Gastrocnemius medialis (tissue), 4 donors: ENCODE results near the gene ADAM12. TPM values are rescaled to one million over a fixed set of nuclear protein-coding genes. Genes with fewer than 3 reads are reported as not detected.

Experiments
- ATAC-seq, 2 donors: fragments of 150-250 bp; one replicate each; pipeline ENCODE4 v1.9.1; 2016
- DNase-seq, 2 donors: peaks; one replicate each; pipeline ENCODE4 v3.0.0-alpha.2; 2019
- H3K27ac ChIP-seq, 4 donors: fragments of 200-600 bp; sonication (generic); 1 replicate in 1 of 4; 2 replicates in 3 of 4; pipeline ENCODE4 v1.5.1; 2016 to 2018; ENCODE audit warnings: mild to moderate bottlenecking in 2 of 4, moderate library complexity in 1 of 4
- H3K27me3 ChIP-seq, 3 donors: fragments of 200-600 bp; sonication (generic) in 2 of 3; 1 replicate in 1 of 3; 2 replicates in 2 of 3; pipeline versions ENCODE4 v1.5.1 to v1.6.0; 2016 to 2019; ENCODE audit warnings: mild to moderate bottlenecking in 1 of 3, moderate library complexity in 1 of 3
- H3K36me3 ChIP-seq, 2 donors: fragments of 200-600 bp; sonication (generic) in 1 of 2; one replicate each; pipeline ENCODE4 v1.5.1; 2017 to 2018
- H3K4me1 ChIP-seq, 2 donors: fragments of 200-600 bp; sonication (generic) in 1 of 2; one replicate each; pipeline ENCODE4 v1.5.1; 2016 to 2017; ENCODE audit warnings: mild to moderate bottlenecking in 2 of 2
- H3K4me3 ChIP-seq, 4 donors: fragments of 200-600 bp; sonication (generic) in 3 of 4; 1 replicate in 1 of 4; 2 replicates in 3 of 4; pipeline ENCODE4 v1.5.1; 2016 to 2019; ENCODE audit warnings: mild to moderate bottlenecking in 2 of 4
- H3K9me3 ChIP-seq, 3 donors: fragments of 200-600 bp; sonication (generic) in 2 of 3; 1 replicate in 1 of 3; 2 replicates in 2 of 3; pipeline ENCODE4 v1.5.1; 2016 to 2019
- CTCF ChIP-seq, 5 experiments: fragments of 450-650 bp in 3 of 5; fragments of 200-600 bp in 2 of 5; sonication (generic) in 2 of 5; IDR thresholded peaks in 4 of 5; conservative IDR thresholded peaks in 1 of 5; 1 replicate in 4 of 5; 2 replicates in 1 of 5; pipeline ENCODE4 v1.5.1; 2016 to 2019; ENCODE audit warnings: antibody characterized with exemption in 5 of 5, mild to moderate bottlenecking in 3 of 5, moderate library complexity in 3 of 5
- POLR2A ChIP-seq, 2 donors: fragments of 450-650 bp; IDR thresholded peaks; one replicate each; pipeline ENCODE4 v1.6.1; 2017; ENCODE audit warnings: antibody characterized with exemption in 2 of 2, mild to moderate bottlenecking in 2 of 2, moderate library complexity in 2 of 2
- in situ Hi-C, 4 donors: fragments of 200-750 bp; cut with MboI; loops; one replicate each; pipeline versions ENCODE4 v1.15.0 to v1.8.0; 2017; ENCODE audit warnings: low sequenced_read_pairs in 4 of 4
- intact Hi-C: fragments of 100-400 bp; cut with DNase I; formaldehyde crosslinking; loops from one replicate; pipeline ENCODE4 v1.15.1; 2023; ENCODE audit warnings: low total_unique reads
- total RNA-seq, 4 donors: library from RNA; depleted of rRNA; stranded (reverse); fragments of >200 nt; gene quantifications; one replicate each; pipeline versions ENCODE4 v1.1.0 to v1.2.3, GENCODE V29; 2016

ADAM12 gene
- total RNA-seq, 4 donors from 2014 or later, result 0.10 TPM; not detected in 3

- intact Hi-C loops, result no loop called here
- DNase-seq (no peak), ATAC-seq (no peak)
- Histone ChIP-seq H3K36me3 (no peaks in the 10 kb centered on the region), H3K4me3 (no peak overlapping the region), H3K27me3 (no peaks in the 10 kb centered on the region), H3K9me3 (no peaks in the 10 kb centered on the region), H3K4me1 (no peaks in the 10 kb centered on the region), H3K27ac (no peak overlapping the region)
- TF ChIP-seq CTCF (IDR thresholded peaks at IDR 0.05 in 4 of 5, conservative IDR thresholded peaks at IDR 0.05 in 1 of 5) (no peak), POLR2A (IDR thresholded peaks at IDR 0.05) (no peak)
- in situ Hi-C loops, result no loop called here
Measured at GRCh38 chr10:126221874-126222273, 166.4 kb downstream of the ADAM12 start.

DNA sequence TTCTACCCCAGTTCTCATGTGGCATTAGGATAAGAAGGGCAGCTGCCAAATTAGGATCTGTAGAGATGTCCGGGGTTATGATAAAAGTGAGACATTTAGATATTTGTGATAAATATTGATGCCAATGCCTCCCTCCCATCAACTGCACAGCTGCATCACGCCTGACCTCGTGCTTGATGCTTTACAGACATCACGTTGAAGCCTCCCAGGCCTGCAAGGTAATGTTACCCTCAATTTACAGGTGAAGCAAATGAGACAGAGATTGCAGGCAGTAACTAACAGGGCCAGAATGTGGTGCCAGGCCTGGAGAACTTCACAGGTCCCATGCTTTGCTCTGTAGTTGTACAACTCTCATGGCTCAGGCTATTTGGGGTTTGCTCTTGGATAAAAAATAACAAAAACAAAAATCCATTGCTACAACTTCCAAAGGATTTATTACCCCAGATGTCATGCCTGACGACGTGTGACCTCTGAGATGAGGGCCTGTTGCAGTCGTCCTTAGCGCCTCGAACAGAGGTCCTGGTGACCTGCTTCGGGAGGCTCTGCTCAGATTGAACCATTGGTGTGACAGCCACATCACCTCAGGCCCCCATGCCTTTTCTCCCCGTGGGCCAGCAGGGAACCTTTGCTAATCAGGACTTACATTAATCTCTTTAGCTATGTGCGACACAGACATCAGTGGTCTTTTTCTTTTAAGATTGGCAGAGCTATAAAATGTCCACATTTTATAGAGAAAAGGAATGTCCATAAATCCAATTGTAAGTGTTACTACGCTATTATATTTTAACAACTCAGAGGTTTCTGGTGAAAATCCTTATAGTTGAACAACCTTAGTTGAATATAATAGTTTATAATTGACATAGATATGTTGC lies 169.3 kb downstream of the ADAM12 start:
- in situ Hi-C loops (no loop called here), intact Hi-C loops (no loop called here)
- TF ChIP-seq CTCF (IDR thresholded peaks at IDR 0.05 in 4 of 5, conservative IDR thresholded peaks at IDR 0.05 in 1 of 5) (no peak), POLR2A (IDR thresholded peaks at IDR 0.05) (no peak)
- ATAC-seq (no peak), DNase-seq (no peak)
- no peaks in the 10 kb centered on the region for H3K9me3 ChIP-seq
- H3K4me3 ChIP-seq, result no peak overlapping the region
- no peaks in the 10 kb centered on the region for H3K27me3 ChIP-seq
- H3K4me1 ChIP-seq, result no peaks in the 10 kb centered on the region
- H3K27ac ChIP-seq, result no peak overlapping the region
- H3K36me3 ChIP-seq, result no peaks in the 10 kb centered on the region

- intact Hi-C loops (no loop called here), in situ Hi-C loops (no loop called here)
- no peaks in the 10 kb centered on the region for H3K4me1 ChIP-seq
- no peaks in the 10 kb centered on the region for H3K27me3 ChIP-seq
- no peaks in the 10 kb centered on the region for H3K9me3 ChIP-seq
- no peak overlapping the region for H3K4me3 ChIP-seq
- ATAC-seq (no peak), DNase-seq (no peak)
- H3K36me3 ChIP-seq, result no peaks in the 10 kb centered on the region
- no peak for TF ChIP-seq CTCF (IDR thresholded peaks at IDR 0.05 in 4 of 5, conservative IDR thresholded peaks at IDR 0.05 in 1 of 5)
- no peak for TF ChIP-seq POLR2A (IDR thresholded peaks at IDR 0.05)
- H3K27ac ChIP-seq, result no peak overlapping the region
Measured at GRCh38 chr10:126218174-126218573, 170.1 kb downstream of the ADAM12 start.

DNA sequence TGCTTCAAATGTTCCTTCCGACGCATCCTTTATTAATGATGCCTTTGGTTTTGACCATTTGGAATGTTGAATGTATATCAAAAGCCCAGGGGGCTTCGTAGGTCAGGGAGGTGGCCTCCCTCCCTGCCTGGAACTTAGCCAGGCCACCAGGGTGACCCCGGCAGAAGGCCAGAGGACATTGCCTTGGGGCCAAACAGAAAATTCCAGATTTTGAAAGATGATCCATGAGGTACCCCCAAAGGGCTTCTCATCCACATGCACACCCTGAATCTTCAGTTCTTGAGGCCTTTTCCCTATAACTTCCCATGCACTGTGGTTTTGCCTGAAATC lies 171.7 kb downstream of the ADAM12 start:
- H3K4me3 ChIP-seq, result no peak overlapping the region
- no peak overlapping the region for H3K27ac ChIP-seq
- no peaks in the 10 kb centered on the region for H3K36me3 ChIP-seq
- intact Hi-C loops, result no loop called here
- DNase-seq (no peak), ATAC-seq (no peak)
- H3K4me1 ChIP-seq, result no peaks in the 10 kb centered on the region
- in situ Hi-C loops, result no loop called here
- no peaks in the 10 kb centered on the region for H3K27me3 ChIP-seq
- TF ChIP-seq POLR2A (IDR thresholded peaks at IDR 0.05) (no peak), CTCF (IDR thresholded peaks at IDR 0.05 in 4 of 5, conservative IDR thresholded peaks at IDR 0.05 in 1 of 5) (no peak)
- no peaks in the 10 kb centered on the region for H3K9me3 ChIP-seq
